ENCODE results near the gene MXD3.
A peak's percentile ranks its signal among the peaks of the same experiment; 100 is the strongest.
"Not testable (repeated sequence)": the region's sequence is repeated elsewhere in the genome, so short reads cannot be mapped to it uniquely, and the experiment has no call there.

Gene MXD3

DNA sequence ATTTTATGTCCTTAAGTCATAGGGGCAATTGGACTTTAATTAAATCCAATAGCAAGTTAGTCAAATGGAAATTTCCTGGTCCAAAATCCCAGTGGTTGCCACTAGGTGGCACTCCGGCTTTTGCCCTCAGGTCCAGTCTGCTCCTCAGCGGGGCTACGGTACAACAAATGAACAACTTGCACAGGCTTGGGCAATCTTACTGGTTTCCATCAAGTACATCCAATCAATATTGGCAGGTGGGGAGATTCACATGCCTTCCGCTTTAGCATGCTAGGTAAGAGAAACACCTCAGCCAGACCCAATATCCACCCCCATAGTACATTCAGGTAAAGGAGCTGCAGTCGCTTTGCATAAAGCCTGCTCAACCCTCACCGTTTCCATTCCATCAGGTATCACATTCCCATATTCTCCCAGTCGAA lies 6.3 kb upstream of the MXD3 start:
- DNase-seq: no peak

DNA sequence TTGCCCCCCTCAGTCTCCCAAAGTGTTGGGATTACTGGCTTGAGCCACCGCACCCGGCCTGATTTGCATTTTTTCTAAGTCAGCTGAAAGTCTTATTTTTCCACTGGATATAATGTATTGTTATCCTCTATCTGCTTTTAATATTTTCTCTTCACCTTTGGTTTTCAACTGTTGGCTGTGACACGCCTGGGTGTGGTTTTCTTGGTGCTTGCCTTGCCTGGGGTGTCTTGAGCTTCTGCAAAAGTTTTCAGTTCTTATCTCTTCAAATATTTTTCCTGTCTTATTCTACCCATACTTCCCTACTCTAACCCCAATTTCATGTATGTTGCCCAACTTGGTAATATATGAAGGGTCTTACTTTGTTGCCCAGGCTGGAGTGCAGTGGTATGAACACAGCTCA lies 4.3 kb upstream of the MXD3 start:
- DNase-seq: no peak

DNA sequence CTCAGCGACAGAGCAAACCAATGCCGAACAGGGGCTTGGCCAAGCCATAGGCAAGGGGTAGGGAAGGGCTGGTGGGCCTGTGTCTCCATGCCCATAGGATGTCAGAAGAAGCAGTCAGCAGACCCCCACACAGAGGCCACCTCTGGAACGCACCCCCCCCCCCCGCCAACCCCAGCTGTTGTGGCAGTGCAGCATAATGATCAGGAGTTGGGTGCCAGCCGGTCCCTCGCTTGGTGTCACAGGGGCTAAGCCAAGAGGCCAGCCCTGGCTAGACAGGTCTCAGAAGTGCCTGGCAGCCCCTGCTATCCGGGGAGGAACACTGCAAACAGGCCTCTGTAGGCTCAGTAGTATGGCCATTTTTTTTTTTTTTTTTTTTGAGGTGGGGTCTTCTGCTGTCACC lies 3.7 kb upstream of the MXD3 start:
- no peak for DNase-seq

DNA sequence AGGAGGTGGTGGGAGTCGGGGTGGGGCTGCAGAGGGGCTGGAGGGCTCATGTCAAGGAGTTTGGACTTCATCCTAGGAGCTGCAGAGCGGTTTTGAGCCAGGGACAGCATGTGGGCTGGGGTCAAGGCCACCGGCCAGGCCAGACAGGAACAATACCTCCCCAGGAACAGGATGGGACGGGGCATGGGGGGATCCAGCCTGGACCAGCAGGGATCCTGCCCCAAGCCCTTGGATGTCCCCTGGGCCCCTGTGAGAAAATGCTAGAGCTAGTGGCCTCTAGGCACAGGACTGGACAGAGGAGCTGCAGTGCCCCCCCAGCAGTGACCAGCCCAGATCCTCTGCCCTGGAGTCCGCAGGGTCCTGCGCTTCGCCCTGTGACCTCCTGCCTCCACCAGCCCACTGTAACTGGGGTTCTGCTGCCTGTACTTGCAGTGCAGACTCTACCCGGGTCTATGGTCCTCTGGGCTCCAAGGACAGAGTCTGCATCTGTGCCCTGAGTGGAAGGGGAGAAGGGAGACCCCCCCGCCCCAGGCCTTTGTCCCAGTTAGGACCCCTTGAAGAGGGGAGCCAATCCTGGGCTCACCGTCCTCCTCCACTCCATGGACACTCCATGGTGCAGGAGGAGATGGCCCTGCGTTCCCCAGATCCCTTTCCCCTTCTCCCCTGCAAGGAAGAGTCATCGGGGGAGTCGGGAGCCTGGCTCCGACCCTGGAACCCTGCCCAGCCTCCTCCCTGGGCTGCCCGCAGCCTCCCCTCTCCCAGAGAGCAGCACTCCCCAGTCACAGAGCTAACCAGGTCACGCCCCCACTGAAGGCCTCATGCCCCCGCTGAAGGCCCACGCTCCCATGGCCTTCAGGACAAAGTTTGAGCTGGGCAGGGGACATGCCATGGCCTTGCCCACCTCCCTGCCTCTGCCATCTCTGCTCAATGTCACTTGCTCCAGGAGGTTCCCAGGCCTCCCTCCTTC lies 3.0 kb upstream of the MXD3 start:
- no peak for DNase-seq

GRCh38 chr5:177313561-177314259 lies 2.0 kb upstream of the MXD3 start:
- no peak for DNase-seq

DNA sequence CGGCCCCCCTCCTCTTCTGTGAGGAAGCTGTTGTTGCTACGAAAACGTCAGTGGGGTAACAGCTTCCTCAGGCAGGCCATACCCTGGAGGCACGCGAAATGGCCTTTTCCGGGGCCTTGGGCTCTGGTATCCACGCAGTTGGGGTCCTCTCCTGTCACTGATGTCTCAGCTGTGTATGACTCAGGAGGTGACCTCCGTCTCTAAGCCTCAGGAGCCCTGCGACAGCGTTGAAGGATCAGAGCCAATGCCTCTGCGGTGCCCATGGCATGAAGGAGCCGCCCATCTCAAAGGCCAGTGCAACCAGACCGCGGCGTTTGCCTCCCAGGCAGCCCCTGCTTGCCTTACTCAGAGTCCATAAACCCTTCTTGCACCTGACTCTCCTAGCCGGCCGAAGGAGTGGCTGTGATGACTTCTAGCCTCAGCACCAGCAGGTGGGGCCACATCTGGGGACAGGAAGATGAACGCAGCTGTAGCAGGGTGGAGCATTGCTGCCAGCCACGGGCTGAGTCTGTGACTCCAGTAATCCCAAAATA lies 1.0 kb upstream of the MXD3 start:
- no peak for DNase-seq

- no peak for DNase-seq
Observed at GRCh38 chr5:177311392-177311722, 341 bp downstream of the MXD3 start.

DNA sequence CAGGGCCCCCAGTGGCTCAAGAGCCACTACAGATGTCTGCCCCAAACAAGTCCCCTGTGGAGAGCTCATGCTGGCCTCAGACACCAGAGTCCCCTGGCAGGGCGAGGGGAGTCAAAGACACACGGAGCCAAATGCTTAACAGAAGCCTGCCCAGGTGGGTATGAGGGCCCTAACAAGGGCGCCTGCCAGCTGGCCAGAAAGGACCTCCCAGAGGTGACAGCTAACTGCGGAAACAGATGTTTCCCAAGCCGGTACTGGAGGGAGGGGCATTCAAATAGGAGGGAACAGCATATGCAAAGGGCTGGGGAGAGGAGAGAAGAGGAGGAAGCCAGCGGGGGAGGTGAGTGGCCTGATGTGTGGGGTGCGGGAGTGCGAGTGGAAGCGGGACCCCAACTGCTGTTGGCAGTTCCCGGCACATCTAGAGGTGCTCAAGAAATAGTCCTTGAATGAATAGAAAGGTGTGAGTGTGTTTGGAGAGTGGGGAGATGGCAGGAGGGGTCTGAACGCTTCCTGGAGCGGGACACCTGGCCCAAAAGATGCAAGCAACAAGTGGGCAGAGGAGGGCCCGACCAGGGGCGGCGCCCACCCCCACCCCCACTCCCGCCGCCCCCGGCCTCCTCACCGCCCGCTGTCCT lies 824 bp downstream of the MXD3 start:
- DNase-seq: no peak

DNA sequence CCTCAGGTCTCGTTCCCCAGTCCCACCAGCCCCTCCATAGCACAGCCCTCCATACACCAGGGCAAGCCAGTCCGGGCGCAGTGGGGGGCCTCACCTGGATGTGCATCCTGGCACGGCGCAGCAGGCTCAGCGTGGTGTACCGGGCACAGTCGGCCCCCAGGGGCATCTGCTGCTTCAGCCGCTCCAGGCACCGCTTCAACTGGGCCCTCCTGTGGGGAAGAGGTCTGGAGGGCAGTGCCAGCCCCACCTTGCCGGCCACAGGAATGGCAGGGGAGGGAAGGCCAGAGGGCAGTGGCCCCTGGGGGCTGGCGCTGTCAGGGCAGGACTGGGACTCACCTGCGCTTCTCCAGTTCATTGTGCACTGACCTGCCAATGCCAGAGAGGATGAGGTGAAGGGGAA lies 1.4 kb downstream of the MXD3 start:
- DNase-seq: no peak

- peak; percentile 12 for DNase-seq
Observed at GRCh38 chr5:177309351-177310191, 2.1 kb downstream of the MXD3 start.

GRCh38 chr5:177308740-177309139 lies 3.0 kb downstream of the MXD3 start:
- no peak for DNase-seq

GRCh38 chr5:177307544-177308363 lies 3.9 kb downstream of the MXD3 start:
- DNase-seq: no peak

DNA sequence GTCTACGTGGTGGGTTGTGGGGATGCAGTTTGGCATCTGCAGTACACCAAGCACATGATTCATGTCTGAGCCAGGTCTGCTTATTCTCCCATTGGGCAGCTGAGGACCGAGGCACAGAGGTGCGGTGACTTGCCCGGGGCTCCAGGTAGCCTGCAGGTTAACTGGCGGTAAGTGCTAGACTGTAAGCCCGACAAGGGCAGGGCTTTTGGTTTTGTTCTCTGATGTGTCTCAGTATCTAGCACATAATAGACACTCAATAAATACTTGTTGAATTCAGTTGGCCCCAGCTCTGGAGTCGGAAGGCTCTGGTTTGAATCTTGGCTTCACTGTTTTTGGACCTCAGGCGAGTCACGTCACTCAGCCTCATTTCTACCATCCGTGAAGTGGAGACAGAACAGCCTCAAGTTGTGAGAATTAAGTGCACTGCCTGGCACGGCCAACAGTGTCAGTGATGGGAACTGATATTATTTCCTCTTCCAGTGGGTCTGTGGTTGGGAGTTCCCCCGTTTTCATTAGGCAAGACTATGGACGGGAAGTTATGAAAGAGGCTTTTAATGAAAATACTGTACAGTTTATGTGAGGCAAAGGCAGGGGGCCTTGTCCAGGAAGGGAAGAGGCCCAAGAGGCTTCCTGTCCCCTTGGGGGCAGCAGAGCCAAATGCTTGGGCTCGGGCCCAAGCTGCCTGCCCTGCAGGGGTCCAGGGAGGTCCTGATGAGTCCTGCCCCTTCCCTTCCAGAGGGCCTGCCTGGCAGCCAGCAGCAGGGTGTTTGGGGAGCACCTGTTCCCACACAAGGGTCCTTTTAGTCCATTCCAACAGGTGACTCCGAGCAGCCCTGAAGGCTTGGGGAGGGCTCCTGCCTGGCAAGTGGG lies 4.8 kb downstream of the MXD3 start:
- DNase-seq: no peak

DNA sequence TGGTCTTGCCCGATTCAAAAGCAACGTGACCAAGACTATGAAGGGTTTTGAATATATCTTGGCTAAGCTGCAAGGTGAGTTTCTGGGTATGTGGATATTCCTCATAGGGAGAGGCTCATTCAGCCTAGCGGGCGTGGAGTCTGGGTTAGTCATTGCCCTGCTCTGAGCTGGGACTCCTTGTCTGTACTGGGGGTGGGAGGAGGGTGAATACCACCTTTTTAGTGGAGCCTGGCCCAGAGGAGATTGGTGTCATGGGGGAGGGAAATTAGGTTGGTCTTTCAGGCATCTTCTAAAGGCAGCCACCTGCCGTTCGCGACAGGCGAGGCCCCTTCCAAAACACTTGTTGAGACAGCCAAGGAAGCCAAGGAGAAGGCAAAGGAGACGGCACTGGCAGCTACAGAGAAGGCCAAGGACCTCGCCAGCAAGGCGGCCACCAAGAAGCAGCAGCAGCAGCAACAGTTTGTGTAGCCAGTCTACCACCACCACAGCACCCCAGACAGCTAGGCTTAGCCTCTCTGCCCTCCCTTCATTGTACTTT lies 5.5 kb downstream of the MXD3 start:
- DNase-seq: not testable (repeated sequence)

- DNase-seq: no peak
Observed at GRCh38 chr5:177304392-177305119, 7.1 kb downstream of the MXD3 start.

DNA sequence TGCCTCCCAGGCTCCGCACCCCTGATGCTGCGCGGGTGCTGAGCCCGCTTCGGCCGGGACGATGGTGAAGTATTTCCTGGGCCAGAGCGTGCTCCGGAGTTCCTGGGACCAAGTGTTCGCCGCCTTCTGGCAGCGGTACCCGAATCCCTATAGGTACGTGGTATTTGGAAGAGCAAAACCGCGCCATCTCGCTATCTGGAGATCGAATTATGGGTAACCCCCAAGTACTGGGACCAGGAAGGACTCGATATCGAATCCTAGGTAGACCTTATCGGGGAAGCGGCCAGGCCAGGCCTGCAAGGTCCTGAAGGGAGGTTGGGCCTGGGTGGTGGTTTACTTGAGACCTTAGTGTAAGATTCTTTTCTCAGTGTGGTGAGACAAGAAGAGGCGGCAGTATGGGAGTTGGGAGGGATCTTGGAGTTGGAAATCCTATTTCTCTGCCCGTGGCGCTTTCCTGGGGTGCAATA lies 7.7 kb downstream of the MXD3 start:
- no peak for DNase-seq

GRCh38 chr5:177303121-177303924 lies 8.4 kb downstream of the MXD3 start, which contains the start of the genes PRELID1 and RAB24:
TSS of gene PRELID1 (plus strand) at chr5:177303799. CDS start at chr5:177303986, 187 bp downstream.
TSS of gene RAB24 (minus strand) at chr5:177303719. CDS start at chr5:177303288, 431 bp downstream.
- peak; percentile 41 for DNase-seq
